BLaER1 treated with 17β-estradiol and CSF1 and Interleukin-3, amounts not matched to agents 10 nM and 100 nM (cell line): Measurements from ENCODE around the gene DNAL4.
A peak's percentile ranks its signal among the peaks of the same experiment; 100 is the strongest.

ENCODE experiments used
- H3K27ac ChIP-seq, 11 experiments: shearing (Covaris generic); formaldehyde crosslinking; 2 replicates each; pipeline ENCODE4 v1.8.1; 2022
- H3K27me3 ChIP-seq, 11 experiments: shearing (Covaris generic); formaldehyde crosslinking; 2 replicates each; pipeline ENCODE4 v1.8.1; 2022
- H3K36me3 ChIP-seq, 11 experiments: shearing (Covaris generic); formaldehyde crosslinking; 2 replicates each; pipeline ENCODE4 v1.8.1; 2022
- H3K4me1 ChIP-seq, 10 experiments: shearing (Covaris generic); formaldehyde crosslinking; 2 replicates each; pipeline ENCODE4 v1.8.1; 2022
- H3K4me2 ChIP-seq, 11 experiments: shearing (Covaris generic); formaldehyde crosslinking; 2 replicates each; pipeline ENCODE4 v1.8.1; 2022
- H3K4me3 ChIP-seq, 10 experiments: shearing (Covaris generic); formaldehyde crosslinking; 2 replicates each; pipeline ENCODE4 v1.8.1; 2022
- H3K9ac ChIP-seq, 11 experiments: shearing (Covaris generic); formaldehyde crosslinking; 2 replicates each; pipeline ENCODE4 v1.8.1; 2022
- H3K9me3 ChIP-seq, 11 experiments: shearing (Covaris generic); formaldehyde crosslinking; replicated peaks in 1 of 11; 2 replicates each; pipeline ENCODE4 v1.8.1; 2022
- H4K20me1 ChIP-seq, 11 experiments: shearing (Covaris generic); formaldehyde crosslinking; 2 replicates each; pipeline ENCODE4 v1.8.1; 2022
- Cebpa-rat ChIP-seq, 11 experiments: shearing (Covaris generic); IDR thresholded peaks; 2 replicates each; pipeline ENCODE4 v1.8.1; 2022

The DNAL4 gene

DNA sequence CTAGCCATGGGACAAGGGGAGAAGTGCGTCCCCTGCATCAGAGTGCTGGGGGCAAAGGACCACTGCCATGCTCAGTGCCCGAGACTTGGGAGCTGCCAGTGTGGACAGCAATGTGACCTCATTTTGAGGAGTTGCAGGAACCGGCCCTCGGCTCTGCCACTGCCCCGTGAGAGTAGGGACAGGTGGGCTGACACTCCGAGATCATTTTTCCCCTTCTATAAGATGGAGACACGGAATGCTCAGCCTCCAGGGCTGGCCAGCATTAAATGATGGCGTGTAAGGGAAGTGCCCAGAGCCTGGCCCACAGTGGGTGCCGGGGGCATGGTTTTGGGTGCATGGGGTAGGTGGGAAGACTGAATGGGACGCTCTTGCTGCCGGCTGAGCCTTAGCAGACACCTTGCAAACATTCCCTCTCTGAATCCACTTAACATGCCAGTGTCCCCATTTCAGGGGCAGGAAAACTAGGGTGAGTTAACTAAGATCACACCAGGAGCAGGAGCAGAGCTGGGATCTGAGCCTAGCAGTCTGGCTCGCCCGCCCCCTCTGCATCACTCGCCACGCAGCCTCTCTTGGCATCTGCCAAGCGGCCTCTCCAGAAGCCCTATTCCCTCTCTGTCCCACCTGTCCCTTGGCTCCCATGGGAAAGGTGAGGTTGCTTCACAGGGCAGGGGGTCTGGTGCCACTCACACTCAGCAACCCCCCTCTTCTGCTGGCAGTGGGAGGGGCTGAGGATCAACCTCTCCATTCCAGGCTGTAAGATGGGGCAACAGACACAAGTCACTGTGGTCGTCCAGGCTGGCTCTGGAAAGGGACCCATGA, 36.3 kb upstream of the DNAL4 start:
- TF ChIP-seq Cebpa-rat (IDR thresholded peaks at IDR 0.05), result no peak
- Histone ChIP-seq H3K9me3 (no peaks in the 10 kb centered on the region), H3K36me3 (peaks cover 0 to 9% (median 0%) of the 10 kb centered on the region in 11 experiments; a peak in 4 of 22 replicates), H3K27me3 (no peaks in the 10 kb centered on the region), H3K4me1 (peaks cover 21 to 68% (median 58%) of the 10 kb centered on the region in 10 experiments), H3K4me2 (peak overlapping the region; percentile 32 to 87 (median 81)), H4K20me1 (peaks cover 0 to 11% (median 0%) of the 10 kb centered on the region in 11 experiments; a peak in 5 of 22 replicates), H3K27ac (peak overlapping the region in 10 of 11 experiments; percentile 53 to 89 (median 82); a peak in 20 of 22 replicates), H3K9ac (peak overlapping the region in 9 of 11 experiments; percentile 26 to 74 (median 52); a peak in 14 of 22 replicates), H3K4me3 (peak overlapping the region in 3 of 10 experiments; percentile 2 to 30 (median 2); a peak in 2 of 20 replicates)

DNA sequence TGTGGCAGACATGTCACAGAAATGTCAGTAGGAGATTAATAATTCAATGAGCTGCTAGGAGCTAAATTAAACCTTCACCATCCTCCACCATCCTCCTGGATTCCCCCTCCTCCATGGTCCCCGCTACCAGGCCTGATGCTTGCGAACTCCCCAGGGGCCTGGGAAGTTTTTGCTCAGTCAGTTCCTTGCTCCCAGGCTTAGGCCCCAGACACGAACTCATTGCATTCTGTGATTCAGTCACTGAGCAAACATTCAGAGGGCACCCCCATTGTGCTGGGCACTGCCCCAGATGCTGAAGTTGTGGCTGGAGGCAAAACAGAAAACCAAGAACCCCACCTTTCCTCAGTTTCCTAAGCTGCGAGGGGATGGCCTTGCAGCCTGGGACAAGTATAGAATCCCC, 35.5 kb upstream of the DNAL4 start:
- Histone ChIP-seq H3K9ac (no peak overlapping the region), H3K4me3 (no peak overlapping the region), H3K4me1 (peaks cover 21 to 66% (median 58%) of the 10 kb centered on the region in 10 experiments), H3K36me3 (peaks cover 0 to 9% (median 0%) of the 10 kb centered on the region in 11 experiments; a peak in 4 of 22 replicates), H4K20me1 (peaks cover 0 to 18% (median 0%) of the 10 kb centered on the region in 11 experiments; a peak in 6 of 22 replicates), H3K27ac (peak overlapping the region in 7 of 11 experiments; percentile 81 to 89 (median 83); a peak in 13 of 22 replicates), H3K4me2 (peak overlapping the region in 9 of 11 experiments; percentile 70 to 87 (median 82); a peak in 17 of 22 replicates), H3K9me3 (no peaks in the 10 kb centered on the region), H3K27me3 (no peaks in the 10 kb centered on the region)
- TF ChIP-seq Cebpa-rat (IDR thresholded peaks at IDR 0.05), result no peak

GRCh38 chr22:38828616-38829205, 34.8 kb upstream of the DNAL4 start:
- H3K4me3 ChIP-seq, result no peak overlapping the region
- peaks cover 0 to 18% (median 7%) of the 10 kb centered on the region in 11 experiments; a peak in 9 of 22 replicates for H4K20me1 ChIP-seq
- 0 out of 22 replicates have a peak overlapping the region, but pooled peaks of 1 of the 11 experiments have one; percentile 0 for H3K9ac ChIP-seq
- TF ChIP-seq Cebpa-rat (IDR thresholded peaks at IDR 0.05), result no peak
- H3K36me3 ChIP-seq, result peaks cover 0 to 9% (median 0%) of the 10 kb centered on the region in 11 experiments; a peak in 4 of 22 replicates
- no peaks in the 10 kb centered on the region for H3K9me3 ChIP-seq
- H3K4me2 ChIP-seq, result peak overlapping the region in 10 of 11 experiments; percentile 25 to 87 (median 80); a peak in 18 of 22 replicates
- H3K4me1 ChIP-seq, result peaks cover 21 to 58% (median 57%) of the 10 kb centered on the region in 10 experiments
- peak overlapping the region in 5 of 11 experiments; percentile 5 to 87 (median 83); a peak in 7 of 22 replicates for H3K27ac ChIP-seq
- no peaks in the 10 kb centered on the region for H3K27me3 ChIP-seq

- no peak overlapping the region for H3K4me3 ChIP-seq
- 0 out of 22 replicates have a peak overlapping the region, but pooled peaks of 1 of the 11 experiments have one; percentile 0 for H3K9ac ChIP-seq
- peak overlapping the region in 10 of 11 experiments; percentile 6 to 87 (median 78); a peak in 17 of 22 replicates for H3K4me2 ChIP-seq
- no peaks in the 10 kb centered on the region for H3K27me3 ChIP-seq
- peaks cover 0 to 21% (median 9%) of the 10 kb centered on the region in 11 experiments; a peak in 10 of 22 replicates for H4K20me1 ChIP-seq
- peaks cover 0 to 10% (median 0%) of the 10 kb centered on the region in 11 experiments; a peak in 4 of 22 replicates for H3K36me3 ChIP-seq
- no peaks in the 10 kb centered on the region for H3K9me3 ChIP-seq
- no peak for TF ChIP-seq Cebpa-rat (IDR thresholded peaks at IDR 0.05)
- peak overlapping the region in 3 of 11 experiments; percentile 36 to 87 (median 83); a peak in 4 of 22 replicates for H3K27ac ChIP-seq
- H3K4me1 ChIP-seq, result peaks cover 21 to 55% (median 52%) of the 10 kb centered on the region in 10 experiments
Measured at GRCh38 chr22:38828191-38828590, 34.2 kb upstream of the DNAL4 start.

GRCh38 chr22:38827510-38827909, 33.6 kb upstream of the DNAL4 start:
- no peak overlapping the region for H3K4me3 ChIP-seq
- peaks cover 21 to 48% (median 45%) of the 10 kb centered on the region in 10 experiments for H3K4me1 ChIP-seq
- peaks cover 0 to 28% (median 9%) of the 10 kb centered on the region in 11 experiments; a peak in 10 of 22 replicates for H4K20me1 ChIP-seq
- H3K9ac ChIP-seq, result no peak overlapping the region
- H3K27me3 ChIP-seq, result no peaks in the 10 kb centered on the region
- H3K36me3 ChIP-seq, result peaks cover 0 to 14% (median 0%) of the 10 kb centered on the region in 11 experiments; a peak in 5 of 22 replicates
- H3K9me3 ChIP-seq, result no peaks in the 10 kb centered on the region
- H3K4me2 ChIP-seq, result no peak overlapping the region
- H3K27ac ChIP-seq, result no peak overlapping the region
- no peak for TF ChIP-seq Cebpa-rat (IDR thresholded peaks at IDR 0.05)

- no peak overlapping the region for H3K4me3 ChIP-seq
- H3K9ac ChIP-seq, result no peak overlapping the region
- H3K4me1 ChIP-seq, result peaks cover 21 to 41% (median 38%) of the 10 kb centered on the region in 10 experiments
- H3K9me3 ChIP-seq, result no peaks in the 10 kb centered on the region
- no peak overlapping the region for H3K27ac ChIP-seq
- H3K27me3 ChIP-seq, result no peaks in the 10 kb centered on the region
- no peak for TF ChIP-seq Cebpa-rat (IDR thresholded peaks at IDR 0.05)
- H3K4me2 ChIP-seq, result no peak overlapping the region
- H4K20me1 ChIP-seq, result peaks cover 0 to 31% (median 9%) of the 10 kb centered on the region in 11 experiments; a peak in 10 of 22 replicates
- H3K36me3 ChIP-seq, result peaks cover 0 to 14% (median 0%) of the 10 kb centered on the region in 11 experiments; a peak in 5 of 22 replicates
Measured at GRCh38 chr22:38826801-38827200, 32.9 kb upstream of the DNAL4 start.

DNA sequence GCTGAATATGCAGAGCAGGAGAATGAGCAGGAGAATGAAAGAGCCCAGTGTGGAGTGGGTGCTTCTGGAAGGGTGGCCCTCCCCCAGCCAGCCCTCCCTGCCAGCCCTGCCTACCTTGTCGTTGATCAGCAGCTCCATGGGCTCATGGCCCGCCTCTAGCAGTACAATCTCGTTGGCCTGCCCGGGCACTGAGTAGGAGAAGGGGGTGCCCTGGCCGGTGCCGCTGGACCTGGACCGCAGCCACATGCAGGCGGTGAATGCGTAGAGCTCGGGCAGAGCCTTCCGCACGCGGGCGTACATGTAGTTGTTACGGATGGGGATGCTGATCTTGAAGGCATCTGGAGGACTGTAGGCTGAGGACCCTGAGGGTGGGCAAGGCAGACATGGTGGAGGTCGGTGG, 32.4 kb upstream of the DNAL4 start:
- TF ChIP-seq Cebpa-rat (IDR thresholded peaks at IDR 0.05), result no peak
- Histone ChIP-seq H3K9me3 (no peaks in the 10 kb centered on the region), H3K36me3 (peaks cover 0 to 14% (median 0%) of the 10 kb centered on the region in 11 experiments; a peak in 5 of 22 replicates), H3K27me3 (no peaks in the 10 kb centered on the region), H3K4me3 (no peak overlapping the region), H3K27ac (no peak overlapping the region), H3K9ac (no peak overlapping the region), H3K4me2 (no peak overlapping the region), H4K20me1 (peaks cover 0 to 35% (median 10%) of the 10 kb centered on the region in 11 experiments; a peak in 10 of 22 replicates), H3K4me1 (peaks cover 18 to 37% (median 34%) of the 10 kb centered on the region in 10 experiments)

- peaks cover 7 to 28% (median 17%) of the 10 kb centered on the region in 10 experiments; a peak in 18 of 20 replicates for H3K4me1 ChIP-seq
Measured at GRCh38 chr22:38824585-38824984, 30.6 kb upstream of the DNAL4 start.

More at GRCh38 chr22:38824585-38824984, 30.6 kb upstream of the DNAL4 start:
- TF ChIP-seq Cebpa-rat (IDR thresholded peaks at IDR 0.05), result no peak
- H3K9me3 ChIP-seq, result no peaks in the 10 kb centered on the region
- H3K27ac ChIP-seq, result no peak overlapping the region
- H3K4me3 ChIP-seq, result no peak overlapping the region
- H3K36me3 ChIP-seq, result peaks cover 0 to 14% (median 0%) of the 10 kb centered on the region in 11 experiments; a peak in 5 of 22 replicates
- no peak overlapping the region for H3K4me2 ChIP-seq
- H3K27me3 ChIP-seq, result no peaks in the 10 kb centered on the region
- no peak overlapping the region for H3K9ac ChIP-seq
- peaks cover 0 to 52% (median 10%) of the 10 kb centered on the region in 11 experiments; a peak in 10 of 22 replicates for H4K20me1 ChIP-seq
